Stimulated activated CD8-positive, alpha-beta memory T cell treated with anti-CD3 and anti-CD28 coated beads, Interleukin-15, amount 100 ng/mL, for 24 hours (primary cell): ENCODE data around the gene MED19.
"Not testable (repeated sequence)": the region's sequence is repeated elsewhere in the genome, so short reads cannot be mapped to it uniquely, and the experiment has no call there.

ENCODE experiments used
- DNase-seq: peaks from one replicate; pipeline ENCODE4 v3.0.0-alpha.2; 2020; ENCODE audit warnings: low read depth

Gene MED19, protein sequence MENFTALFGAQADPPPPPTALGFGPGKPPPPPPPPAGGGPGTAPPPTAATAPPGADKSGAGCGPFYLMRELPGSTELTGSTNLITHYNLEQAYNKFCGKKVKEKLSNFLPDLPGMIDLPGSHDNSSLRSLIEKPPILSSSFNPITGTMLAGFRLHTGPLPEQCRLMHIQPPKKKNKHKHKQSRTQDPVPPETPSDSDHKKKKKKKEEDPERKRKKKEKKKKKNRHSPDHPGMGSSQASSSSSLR

DNA sequence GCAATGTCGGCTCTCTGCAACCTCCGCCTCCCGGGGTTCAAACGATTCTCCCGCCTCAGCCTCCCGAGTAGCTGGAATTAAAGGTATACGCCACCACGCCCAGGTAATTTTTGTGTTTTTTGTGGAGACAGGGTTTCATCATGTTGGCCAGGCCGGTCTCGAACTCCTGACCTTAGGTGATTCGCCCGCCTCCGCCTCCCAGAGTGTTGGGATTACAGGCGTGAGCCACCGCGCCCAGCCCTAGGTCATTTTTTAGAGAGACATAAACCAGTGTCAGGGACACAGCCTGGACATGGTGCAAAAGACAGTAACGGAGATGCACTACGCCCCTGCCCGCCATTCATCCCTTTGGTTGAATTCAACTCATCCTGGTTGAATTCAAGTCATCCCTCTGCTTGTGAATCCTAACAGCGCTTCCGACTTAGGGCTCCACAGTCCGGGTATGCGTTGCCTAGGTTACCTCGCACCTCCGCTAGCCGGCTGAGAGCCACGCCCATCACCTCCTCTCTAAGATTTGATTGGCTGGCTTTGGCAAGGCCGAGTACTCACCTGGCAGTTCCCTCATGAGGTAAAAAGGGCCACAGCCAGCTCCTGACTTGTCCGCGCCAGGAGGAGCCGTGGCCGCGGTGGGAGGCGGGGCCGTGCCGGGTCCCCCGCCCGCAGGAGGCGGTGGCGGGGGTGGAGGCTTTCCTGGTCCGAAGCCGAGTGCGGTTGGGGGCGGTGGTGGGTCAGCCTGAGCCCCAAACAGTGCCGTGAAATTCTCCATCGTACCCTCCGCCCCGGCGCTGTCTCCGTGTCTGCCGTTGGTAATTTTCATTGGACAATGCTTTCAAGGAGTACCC, at the start of gene MED19:
TSS of gene MED19 (minus strand) at position 802 of the 842 bp plus-strand sequence. CDS start at position 766, 36 bp downstream.
- DNase-seq = peak; percentile 49

DNA sequence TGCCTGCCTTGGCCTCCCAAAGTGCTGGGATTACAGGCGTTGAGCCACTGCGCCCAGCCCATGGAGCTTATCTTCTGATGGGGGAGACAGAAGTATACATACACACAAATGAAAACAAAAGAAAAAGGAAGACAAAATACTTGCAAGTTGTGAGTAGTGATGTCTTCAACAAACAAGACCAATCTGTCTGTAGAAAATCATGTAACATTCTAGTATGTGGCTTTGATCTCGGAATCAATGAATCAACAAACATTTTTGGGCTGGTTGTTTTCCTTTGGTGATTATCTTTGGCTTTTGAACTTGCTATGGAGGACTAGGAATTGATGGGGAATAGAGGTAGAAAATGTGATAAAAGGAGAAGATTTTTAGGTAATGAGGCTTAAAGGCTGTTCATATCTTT, 46.2 kb upstream of the MED19 start:
- no peak for DNase-seq

DNA sequence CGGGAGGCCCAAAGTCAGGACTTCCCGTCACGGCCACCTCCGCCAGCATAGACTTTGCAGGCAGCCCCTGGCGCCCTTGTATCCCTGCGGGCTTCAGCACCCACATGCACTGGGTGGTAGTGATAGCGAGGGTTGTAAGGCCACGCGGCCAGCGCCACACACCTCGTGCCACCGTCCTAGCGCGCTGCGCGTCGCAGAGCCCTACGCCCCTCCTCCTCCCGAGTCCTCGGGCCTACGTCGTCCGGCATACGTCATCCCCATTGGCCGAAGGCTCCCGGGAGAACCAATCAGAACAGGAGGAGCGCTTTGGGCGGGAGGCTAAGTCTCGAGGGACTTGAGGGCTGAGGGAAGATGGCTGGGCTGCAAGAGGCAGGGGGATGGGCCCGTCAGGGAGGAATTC, 40.9 kb upstream of the MED19 start:
- DNase-seq = no peak

DNA sequence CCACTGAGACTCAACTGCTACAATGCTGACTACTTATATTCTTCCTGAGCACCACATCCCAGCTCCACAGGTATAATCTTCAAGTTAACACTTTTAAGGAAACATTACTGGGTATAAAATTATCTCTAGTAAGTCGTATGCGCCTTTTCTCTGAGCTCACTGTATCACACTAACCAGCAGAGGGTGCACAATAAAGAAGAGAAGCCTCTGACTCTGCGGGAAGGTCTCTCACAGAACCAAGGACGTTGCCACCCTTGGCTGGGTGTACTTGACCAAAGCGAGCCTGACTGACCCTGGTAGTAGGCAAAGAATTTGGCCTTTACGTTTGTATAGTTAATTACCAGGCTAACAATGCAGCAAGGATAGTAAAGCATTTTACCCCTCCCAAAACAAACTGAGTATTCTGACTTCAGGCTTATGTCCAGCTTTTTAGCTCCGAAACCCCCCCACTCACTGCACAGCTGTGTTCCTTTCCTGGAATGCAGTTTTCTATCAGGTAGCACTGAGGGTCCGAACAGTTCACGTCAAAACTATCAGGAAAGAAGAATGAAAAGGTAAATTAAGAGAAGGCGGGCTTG, 39.8 kb upstream of the MED19 start, which contains the start of gene BTBD18:
TSS of gene BTBD18 (minus strand) at position 144 of the 578 bp plus-strand sequence. CDS start 631 bp downstream, outside the sequence.
- DNase-seq = no peak

DNA sequence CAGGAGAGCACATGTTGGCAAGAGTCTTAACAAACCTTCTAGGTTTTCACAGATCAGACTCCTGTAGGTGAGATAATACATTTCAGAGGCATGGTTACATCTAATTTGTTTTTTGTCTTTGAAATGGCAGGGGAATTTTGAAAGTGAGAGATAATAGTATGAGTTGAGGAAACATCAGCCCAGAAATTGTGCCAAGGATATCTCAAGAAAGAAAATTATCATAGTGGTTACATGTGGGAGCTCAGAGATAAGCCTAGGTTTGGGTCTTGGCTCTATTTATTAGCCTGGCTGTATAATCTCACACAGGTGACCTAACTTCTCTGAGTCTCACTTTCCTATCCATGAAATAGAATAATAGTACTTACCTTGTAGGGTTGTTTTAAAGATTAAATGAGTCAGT, 39.2 kb upstream of the MED19 start:
- no peak for DNase-seq

DNA sequence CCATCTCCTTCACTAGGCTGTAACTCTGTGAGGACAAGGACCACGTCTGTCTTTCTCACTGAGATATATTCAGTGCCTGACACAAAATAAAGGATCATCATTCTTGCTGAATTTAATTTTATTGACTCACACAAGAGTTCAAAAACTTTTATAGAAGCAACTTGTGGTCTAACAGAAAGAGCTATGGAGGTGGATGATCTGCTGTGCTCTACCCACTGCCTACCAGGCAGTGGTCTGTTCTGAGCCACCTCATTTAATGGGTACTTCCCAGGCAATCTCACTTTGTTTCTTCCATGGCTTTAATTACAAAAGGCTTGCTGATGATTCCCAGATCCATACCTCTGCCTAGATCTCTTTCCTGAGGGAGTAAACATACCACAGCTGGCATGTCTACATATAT, 34.9 kb upstream of the MED19 start:
- no peak for DNase-seq

DNA sequence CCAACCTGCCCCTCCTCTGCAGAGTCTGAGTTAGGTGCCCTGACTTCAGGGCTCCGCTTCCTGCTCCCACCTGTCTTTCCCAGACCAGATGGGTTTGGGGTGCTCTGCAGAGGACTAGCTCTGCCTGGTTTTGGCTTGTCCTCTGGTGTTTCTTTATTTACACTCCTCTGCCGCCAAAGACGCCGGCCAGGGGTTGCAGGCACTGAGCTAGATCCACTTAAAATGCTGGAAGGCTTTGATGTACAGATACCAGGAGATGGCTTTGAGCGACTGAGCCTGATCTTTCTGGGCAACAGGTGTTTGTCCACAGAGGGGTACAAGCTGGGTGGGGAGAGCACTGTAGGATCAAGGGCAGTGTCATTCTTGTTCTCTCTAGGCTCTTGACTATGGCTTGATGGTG, 33.2 kb upstream of the MED19 start:
- DNase-seq = no peak

DNA sequence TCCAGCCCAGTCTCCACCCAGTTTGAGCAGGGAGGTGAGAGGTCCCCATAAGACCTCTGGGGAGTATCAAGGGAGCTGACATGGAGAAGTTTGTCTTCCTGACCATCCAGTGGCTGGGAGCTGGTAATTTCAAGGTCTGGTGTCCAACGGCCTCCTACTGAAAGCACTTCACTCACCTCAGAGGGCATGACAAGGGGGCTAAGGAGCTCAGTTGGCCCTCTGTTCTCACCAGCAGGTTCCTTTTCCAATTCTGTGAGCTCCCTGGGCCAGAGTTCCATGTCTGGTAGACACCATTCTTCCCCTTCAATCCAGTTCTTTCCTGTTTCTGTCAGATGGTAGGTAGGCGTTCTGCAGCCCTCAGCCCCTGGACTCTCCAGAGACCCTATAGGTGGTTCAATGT, 32.3 kb upstream of the MED19 start:
- DNase-seq = no peak

DNA sequence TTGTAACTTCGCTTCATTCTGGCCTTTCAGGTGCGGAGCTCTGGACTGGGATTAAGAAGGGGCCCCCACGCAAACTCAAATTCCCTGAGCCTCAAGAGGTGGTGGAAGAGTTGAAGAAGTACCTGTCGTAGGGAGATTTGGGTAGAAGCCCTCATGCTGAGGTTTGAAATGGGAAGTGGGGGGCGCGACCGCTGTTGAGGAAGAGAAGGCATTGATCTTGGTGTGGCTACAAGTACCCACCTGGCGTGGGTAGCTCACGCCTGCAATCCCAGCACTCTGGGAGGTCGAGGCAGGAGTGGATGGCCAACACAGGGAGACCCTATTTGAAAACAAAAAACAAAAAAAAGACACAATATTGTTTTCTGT, 30.1 kb upstream of the MED19 start:
- no peak for DNase-seq

DNA sequence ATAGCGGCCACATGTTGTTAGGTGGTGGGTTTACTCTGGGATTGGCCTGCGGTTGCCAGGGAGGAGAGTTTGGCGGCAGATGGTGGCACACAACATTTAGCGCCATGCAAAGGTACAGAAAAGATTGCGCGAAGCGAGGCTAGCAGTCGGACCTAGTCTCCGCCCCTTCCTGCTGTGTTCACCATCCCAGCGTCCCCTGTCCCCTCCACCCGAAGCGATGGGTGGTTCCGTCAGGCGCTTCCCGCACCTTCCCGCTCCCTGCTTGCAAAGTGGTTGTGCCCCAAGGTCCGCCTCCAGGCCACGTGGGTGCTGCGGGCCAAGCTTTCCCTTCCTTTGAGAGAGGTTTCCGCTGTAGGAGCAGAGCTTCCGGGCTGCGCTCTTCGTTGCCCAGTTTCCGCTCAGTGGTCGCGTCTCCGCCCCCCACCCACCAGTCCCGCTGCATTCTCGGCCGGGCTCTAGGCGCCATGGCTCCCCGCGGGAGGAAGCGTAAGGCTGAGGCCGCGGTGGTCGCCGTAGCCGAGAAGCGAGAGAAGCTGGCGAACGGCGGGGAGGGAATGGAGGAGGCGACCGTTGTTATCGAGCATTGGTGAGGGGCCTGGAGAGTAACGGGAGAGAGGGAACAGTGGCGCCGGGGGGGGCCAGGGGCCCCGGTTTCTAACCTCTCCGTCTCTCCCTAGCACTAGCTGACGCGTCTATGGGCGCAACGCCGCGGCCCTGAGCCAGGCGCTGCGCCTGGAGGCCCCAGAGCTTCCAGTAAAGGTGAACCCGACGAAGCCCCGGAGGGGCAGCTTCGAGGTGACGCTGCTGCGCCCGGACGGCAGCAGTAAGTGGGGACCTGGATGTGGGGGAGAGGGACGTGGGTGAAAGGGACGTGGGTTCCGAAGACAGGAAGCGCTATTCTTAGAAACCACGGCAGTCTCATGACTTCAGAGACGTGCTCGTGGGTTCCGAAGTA, 29.4 kb upstream of the MED19 start, which contains the start of gene SELENOH:
TSS of gene SELENOH (plus strand) at position 360 of the 955 bp plus-strand sequence. CDS start at position 465, 105 bp downstream.
- DNase-seq = peak; percentile 75

DNA sequence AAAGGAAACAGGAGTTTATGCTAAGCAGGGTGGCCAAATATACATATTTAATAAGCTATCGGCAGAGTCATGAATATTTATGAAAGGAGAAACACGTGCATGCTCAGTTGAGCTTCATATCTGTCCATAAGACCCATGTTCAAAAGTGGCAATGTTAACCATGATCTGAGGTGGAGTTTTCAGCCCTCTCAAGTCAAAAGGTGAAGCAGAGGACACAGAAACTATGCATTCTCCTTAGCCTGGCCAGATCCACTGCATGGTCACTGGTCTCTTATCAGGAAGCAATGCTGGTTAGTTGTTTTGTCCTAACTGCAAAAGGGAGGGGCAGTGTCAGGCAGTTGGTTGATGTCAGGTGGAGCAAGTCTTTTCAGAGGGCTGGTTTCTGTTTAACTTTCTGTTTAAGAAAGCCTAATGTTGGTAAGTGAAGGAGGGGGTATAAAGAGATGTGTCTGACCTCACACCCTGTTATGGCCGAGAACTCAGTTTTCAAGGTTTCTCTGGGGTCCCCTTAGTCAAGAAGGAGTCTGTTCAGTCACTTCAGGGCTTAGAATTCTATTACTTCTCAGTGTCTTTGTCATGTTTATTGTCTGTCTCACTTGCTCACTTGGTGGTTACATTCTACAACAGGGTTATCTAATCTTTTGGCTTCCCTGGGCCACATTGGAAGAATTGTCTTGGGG, 23.7 kb upstream of the MED19 start:
- DNase-seq = no peak

DNA sequence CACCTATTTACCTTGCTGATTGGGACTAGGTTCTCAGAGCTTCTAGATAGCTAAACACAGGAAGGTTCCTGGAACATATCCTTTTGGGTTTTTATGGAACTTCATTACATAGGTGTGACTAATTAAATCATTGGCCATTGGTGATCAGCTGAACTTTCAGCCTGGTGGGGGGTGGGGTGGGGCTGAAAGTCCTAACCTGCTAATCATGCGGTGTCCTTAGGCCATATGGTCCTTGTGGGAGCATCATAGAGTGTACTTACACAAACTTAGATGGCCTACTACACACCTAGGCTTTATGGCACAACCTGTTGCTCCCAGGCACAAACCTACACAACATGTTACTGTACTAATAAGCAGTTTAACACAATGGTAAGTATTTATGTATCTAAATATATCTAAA, 20.6 kb upstream of the MED19 start:
- DNase-seq = no peak

DNA sequence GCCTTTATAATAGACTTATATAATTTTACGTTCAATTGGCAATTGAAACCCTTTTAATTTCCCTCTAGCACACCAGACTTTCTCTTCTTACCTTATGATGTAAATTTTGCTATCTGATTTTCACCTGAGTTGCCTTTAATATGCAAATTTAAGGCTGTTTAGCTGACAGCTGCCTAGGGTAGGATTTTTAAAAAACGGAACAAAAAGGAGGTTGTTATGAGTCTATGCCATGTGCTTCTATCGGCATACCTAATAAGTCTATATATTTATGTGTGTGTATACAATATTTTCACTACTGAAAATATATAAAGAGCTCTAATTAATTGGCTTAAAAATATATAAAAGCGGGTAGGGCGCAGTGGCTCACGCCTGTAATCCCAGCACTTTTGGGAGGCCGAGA, 17.5 kb upstream of the MED19 start:
- no peak for DNase-seq

DNA sequence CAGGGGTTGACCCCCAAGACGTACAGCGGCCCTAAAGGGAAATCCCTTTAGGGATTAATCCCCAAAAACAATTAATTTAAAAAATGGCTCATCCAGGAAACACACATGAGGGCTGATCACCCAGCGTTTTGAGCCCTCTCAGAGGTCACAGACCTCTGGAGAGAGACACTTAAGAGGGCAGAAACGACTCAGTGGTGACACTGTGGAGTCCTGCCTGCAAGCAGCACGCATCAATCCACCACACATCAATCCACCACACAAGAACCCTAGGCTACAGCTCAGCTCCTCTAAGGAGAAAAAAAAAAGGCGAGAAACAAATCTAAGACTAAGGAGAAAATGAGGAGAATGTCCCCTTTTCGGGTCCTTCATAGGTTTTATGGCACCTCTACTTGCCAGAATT, 16.8 kb upstream of the MED19 start:
- DNase-seq = no peak

DNA sequence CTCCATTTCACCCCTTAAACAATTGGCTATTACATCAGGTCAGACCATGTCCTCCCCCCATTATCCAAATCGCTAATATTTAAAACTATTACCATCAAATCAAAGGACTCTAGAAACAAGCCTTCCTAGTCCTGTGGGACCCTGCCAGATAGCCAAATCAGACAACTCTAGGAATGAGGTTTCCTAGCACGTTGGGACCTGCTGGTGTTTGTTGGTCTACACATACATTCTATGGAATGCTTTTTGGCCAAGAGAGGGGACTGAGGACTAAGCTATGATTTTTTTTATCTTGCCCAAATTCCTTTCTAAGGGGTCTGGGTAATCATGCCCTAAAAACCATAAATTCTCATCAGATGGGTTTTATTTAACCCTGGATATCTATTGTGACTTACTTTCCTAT, 15.2 kb upstream of the MED19 start:
- DNase-seq = no peak

DNA sequence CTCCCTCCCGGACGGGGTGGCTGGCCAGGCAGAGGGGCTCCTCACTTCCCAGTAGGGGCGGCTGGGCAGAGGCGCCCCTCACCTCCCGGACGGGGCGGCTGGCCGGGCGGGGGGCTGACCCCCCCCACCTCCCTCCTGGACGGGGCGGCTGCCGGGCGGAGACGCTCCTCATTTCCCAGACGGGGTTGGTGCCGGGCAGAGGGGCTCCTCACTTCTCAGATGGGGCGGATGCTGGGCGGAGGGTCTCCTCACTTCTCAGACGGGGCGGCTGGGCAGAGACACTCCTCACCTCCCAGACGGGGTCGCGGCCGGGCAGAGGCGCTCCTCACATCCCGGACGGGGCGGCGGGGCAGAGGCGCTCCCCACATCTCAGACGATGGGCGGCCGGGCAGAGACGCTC, 4.7 kb upstream of the MED19 start:
- DNase-seq = not testable (repeated sequence)

DNA sequence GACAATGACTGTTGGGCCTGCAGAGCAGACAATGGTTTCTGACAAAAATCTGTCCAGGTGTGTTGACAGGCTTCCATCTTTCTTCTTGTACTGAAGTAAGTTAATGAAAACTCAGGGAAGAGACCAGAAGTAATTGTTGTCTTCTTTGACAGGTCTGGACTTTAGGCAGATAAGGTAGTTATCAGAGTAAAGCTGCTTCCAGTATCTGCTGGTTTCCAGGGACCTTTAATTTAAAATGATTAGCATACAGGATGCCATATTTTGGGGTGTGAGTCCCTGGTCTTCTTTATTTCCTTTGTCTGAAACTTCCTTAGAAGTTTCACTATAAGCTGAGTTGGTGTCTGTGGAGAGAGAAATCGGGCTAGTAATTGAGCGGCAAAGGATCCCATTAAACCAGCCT, 1.8 kb upstream of the MED19 start:
- no peak for DNase-seq

DNA sequence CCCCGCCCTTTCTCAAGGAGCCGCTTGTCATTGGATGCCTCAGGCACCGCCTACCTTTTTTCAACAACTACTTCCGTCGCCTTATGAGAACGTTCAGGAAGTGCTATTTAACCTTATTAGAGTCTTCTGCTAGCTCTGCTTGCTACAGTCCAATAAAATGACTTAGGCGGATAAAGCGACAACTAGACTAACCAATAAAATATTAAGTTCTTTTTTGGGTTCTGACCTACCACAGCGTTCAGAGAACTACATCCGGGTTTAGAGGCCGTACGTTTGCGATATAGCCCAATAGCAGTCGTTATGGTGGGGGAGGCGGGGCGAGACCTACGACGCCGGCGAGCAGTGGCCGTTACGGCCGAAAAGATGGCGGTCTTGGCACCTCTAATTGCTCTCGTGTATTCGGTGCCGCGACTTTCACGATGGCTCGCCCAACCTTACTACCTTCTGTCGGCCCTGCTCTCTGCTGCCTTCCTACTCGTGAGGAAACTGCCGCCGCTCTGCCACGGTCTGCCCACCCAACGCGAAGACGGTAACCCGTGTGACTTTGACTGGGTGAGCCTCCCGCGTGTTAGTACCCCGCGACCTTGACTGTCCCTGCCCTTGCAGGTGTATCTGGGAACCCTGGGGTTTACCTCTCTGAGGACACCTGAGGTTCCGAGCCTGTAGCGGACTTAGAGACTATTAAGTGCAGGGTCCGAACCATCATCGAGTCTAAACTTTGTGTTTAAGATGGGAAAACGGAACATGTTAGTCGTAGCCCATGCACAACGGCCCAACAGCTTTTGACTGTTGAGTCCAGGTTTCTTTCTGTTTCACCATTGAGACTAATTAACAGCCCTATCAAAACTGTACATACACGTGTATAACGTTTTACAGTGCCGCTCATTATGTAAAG, 488 bp upstream of the MED19 start, which contains the start of gene TMX2:
TSS of gene TMX2 (plus strand) at position 338 of the 895 bp plus-strand sequence. CDS start at position 364, 26 bp downstream.
- DNase-seq = peak; percentile 71

DNA sequence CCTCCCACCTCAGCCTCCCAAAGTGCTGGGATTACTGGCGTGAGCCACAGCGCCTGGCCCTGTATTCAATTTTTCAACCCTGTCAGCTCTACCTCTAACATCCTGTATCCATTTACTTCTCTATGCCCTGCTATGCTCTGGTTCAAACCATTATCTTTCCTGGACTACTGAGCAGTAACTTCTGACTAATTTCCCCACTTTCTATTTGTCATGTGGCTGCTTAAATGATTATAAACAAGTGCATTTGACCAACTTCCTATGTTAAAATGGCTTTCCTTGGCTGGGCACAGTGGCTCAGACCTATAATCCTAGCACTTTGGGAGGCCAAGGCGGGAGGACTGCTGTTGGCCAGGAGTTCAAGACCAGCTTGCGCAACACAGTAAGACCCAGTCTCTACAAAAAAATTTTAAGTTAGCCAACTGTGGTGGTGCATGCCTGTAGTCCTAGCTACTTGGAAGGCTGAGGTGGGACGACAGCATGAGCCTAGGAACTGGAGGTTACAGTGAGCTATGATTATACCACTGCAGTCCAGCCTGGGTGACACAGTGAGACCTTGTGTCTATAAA, 2.1 kb downstream of the MED19 start:
- DNase-seq = no peak

DNA sequence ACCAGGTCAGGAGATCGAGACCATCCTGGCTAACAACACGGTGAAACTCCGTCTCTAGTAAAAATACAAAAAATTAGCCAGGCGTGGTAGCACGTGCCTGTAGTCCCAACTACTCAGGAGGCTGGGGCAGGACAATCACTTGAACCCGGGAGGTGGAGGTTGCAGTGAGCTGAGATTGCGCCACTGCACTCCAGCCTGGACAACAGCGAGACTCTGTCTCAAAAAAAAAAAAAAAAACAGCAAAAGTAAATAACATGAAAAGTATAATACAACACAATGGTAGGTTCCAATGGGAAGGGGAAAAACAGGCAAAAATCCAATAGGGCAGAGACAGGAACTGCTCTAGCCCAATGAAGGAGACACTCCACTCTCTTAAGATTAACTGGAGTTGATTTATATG, 6.6 kb downstream of the MED19 start:
- not testable (repeated sequence) for DNase-seq
